GM10248 (cell line): Measurements from ENCODE around the gene IL34.

Experiments
- CTCF ChIA-PET: fragments of 300-600 bp; sonication (Branson Sonifier 250); formaldehyde crosslinking; extraction: SDS; loops from one replicate; lab custom pipeline; 2021; ENCODE audit warnings: antibody characterized with exemption; lab: Yijun Ruan, JAX
- POLR2A ChIA-PET: fragments of 350-650 bp; sonication (Branson Sonifier 250); formaldehyde crosslinking; extraction: SDS; loops from one replicate; lab custom pipeline; 2020; ENCODE audit warnings: antibody characterized with exemption; lab: Yijun Ruan, JAX
- DNase-seq: peaks from one replicate; pipeline ENCODE4 v3.0.0; 2012; ENCODE audit errors: extremely low spot score
- CTCF ChIP-seq: IDR thresholded peaks from 2 replicates; pipeline ENCODE4 v1.5.1; 2012; ENCODE audit warnings: mild to moderate bottlenecking, low read depth; ENCODE audit errors: extremely low read depth, missing control alignments, control extremely low read depth

Gene IL34

GRCh38 chr16:70661918-70662641 lies 15.7 kb downstream of the IL34 start:
- TF ChIP-seq CTCF: no peak
- POLR2A ChIA-PET: no interaction called here
- CTCF ChIA-PET: interaction anchor here (1.1 to 1.8 kb wide), 3 partner anchors 8 to 292 kb away, joined by 3 to 6 read pairs (median 4); no protein-coding TSS in a partner anchor
- DNase-seq: no peak

DNA sequence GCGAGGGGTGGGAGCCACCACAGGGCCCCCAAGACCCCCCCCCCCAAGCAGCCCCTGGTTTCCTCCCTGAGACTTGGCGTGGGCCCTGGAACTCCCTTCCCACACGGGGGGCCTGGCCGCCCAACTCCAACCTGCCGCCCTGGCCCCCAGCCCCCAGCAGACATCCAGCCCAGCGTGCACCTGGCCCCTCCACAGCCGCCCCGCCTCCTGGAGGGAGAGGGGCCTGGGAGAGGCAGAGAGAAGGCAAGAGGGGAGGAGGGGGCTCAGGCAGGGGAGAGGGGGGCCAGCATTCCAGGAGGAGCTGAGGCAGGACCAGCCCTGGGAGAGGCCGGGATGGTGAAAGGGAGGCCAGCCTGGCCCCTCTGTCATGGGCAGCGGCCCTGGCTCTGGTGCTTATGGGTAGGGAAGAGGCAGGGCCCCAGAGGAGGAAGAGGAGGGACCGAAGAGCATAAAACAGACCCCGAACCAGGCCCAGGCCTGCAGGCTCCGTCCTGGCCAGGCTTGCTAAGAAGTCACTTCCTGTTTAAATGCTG lies 16.7 kb downstream of the IL34 start:
- ChIA-PET POLR2A (no interaction called here), CTCF (interaction anchor here (1.8 kb wide), 1 partner anchor 107 kb away, joined by 6 read pairs; no protein-coding TSS in a partner anchor)
- TF ChIP-seq CTCF: no peak
- DNase-seq: no peak

DNA sequence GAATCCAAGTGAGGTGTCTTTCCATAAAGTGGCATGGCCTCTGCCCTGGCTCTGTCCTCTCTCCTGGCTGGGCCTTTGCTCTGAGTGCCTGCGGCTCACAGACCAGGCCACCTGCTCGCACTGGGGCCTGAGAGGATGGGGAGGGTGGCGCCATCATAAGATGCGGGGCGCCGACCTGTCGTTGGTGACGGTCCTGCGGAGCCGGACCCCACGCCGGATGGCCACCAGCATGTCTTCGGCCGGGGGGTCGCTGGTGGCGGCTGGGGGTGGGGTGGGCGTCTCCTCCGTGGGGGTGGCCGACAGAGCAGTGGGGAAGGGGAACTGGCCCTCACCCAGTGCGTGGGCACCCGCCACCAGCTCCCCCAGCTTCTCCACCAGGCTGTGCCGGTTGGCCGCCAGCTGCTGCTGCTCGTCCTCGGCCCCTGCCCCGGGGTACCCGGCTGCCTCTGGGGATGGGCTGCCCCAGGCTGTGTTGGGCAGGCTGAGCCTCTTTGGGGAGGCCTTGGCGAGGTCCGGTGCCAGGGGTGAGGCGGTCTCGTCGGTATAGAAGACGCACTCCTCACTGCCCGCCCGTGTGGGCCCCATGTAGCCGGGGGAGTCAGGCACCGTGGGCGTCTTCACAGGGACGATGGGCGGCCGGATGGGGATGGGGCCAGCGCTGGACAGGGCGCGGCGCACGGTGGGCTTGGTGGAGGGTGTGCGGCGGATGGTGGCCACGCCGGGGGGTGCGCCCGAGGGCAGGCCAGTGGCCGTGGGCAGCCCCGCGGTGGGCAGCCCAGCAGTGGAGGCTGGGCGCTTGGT lies 17.4 kb downstream of the IL34 start:
- ChIA-PET CTCF (interaction anchor here (1.4 kb wide), 1 partner anchor 12 kb away, joined by 3 read pairs; no protein-coding TSS in a partner anchor), POLR2A (no interaction called here)
- no peak for DNase-seq
- no peak for TF ChIP-seq CTCF

DNA sequence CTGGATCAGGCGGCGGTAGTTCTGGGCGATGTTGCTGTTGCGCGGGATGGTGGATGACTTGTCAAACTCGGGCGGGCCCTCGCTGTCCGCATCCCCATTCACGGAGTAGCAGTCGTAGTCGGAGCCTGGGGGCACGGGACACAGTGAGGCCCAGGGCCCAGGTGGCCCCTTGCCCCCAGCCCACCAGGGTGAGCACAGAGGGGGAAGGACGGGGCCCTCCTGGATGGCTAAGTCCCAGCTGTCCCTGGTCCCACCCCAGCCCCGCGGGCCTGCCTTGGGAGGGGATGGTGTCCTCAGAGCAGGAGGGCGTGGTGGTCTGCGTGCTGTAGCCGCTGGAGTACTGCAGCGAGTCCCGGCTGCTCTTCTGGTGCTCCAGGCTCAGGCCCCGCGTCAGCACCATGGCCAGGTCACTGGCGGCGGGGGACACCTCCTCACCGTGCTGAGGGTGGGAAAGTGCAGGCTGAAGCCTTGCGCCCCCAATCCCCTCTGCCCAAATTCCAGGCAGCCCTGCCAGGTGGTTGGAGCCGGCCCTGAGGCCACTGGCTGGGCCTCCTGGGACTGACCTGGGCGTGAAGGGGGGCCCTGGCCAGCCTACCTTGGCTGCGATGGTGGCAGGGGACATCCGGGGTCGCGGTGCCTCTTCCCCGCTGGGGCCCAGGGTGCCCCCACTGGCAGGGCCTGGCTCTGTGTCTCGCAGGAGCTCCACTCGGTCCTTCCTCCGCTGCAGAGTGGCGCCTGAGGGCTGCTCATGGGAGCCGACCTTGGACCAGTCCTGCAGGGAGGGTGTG lies 18.2 kb downstream of the IL34 start:
- no peak for TF ChIP-seq CTCF
- ChIA-PET POLR2A (no interaction called here), CTCF (interaction anchor here (1.4 kb wide), 1 partner anchor 11 kb away, joined by 3 read pairs; no protein-coding TSS in a partner anchor)
- no peak for DNase-seq

- CTCF ChIA-PET: interaction anchor here (0.9 to 1.4 kb wide), 2 partner anchors 10 to 12 kb away, joined by 3 to 4 read pairs; no protein-coding TSS in a partner anchor
- no peak for DNase-seq
- TF ChIP-seq CTCF: no peak
- POLR2A ChIA-PET: no interaction called here
Observed at GRCh38 chr16:70665113-70665694, 18.8 kb downstream of the IL34 start.
